Measurements from ENCODE around the gene CLEC10A. TPM values are rescaled to one million over a fixed set of nuclear protein-coding genes. Genes with fewer than 3 reads are reported as not detected.
A peak's percentile ranks its signal among the peaks of the same experiment; 100 is the strongest.

CLEC10A gene
- total and polyA plus RNA-seq, 2 donors (not counting 3 experiments of a cell fraction or from before 2014, with no cell fraction given) = 0.14 TPM; not detected in 1

DNA sequence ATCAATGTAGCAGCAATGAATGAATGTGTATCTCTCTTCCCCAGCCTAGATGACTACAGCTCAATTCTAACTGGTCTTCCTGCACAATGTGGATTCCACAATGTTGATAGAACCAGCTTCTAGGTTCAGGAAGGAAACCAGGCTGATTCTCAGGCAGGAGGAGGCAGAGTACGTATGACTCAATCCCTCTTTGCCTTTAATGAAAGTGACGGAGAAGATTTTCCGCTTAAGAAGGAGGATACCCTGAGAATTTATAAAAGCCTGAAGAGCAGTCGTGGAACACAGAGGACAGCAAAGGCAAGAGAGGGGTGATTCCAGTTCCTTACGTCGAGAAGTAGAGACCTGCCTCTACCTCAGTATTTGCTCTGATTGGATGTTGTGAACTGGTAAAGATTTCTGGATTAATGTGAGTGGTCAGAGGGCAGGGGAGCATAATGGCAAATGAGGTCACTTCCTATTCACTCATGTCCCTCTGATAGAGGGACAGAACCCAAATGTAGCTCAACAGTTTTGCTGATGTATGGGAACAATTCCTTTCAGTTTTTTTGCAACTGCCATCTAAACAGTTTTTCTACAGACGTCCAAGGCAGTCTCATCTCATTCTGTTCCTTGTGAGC is 21.1 kb downstream of the CLEC10A start:
- Histone ChIP-seq H3K9me1 (replicated peaks; ENCODE audit: control insufficient read depth, extremely low read depth, insufficient read depth, low read length) (no peaks in the 10 kb centered on the region), H3K27ac (ENCODE audit: insufficient read depth, low read depth, low read length) (peak overlapping the region; percentile 86), H3K27me3 (ENCODE audit: control insufficient read depth in 2 of 2, insufficient read depth in 2 of 2, low read length in 2 of 2) (no peaks in the 10 kb centered on the region), H3K9ac (replicated peaks; ENCODE audit: extremely low read depth, insufficient read depth, low read length) (peak overlapping the region; percentile 62), H3K4me2 (ENCODE audit: insufficient read depth, low read length) (peak overlapping the region; percentile 57), H3K4me1 (ENCODE audit: control insufficient read depth, extremely low read depth, insufficient read depth, low read length) (peaks cover 35% of the 10 kb centered on the region), H3K9me3 (replicated peaks; ENCODE audit: control insufficient read depth, insufficient read depth, low read length) (no peaks in the 10 kb centered on the region), H3K79me2 (ENCODE audit: control insufficient read depth, insufficient read depth, low read length) (no peaks in the 10 kb centered on the region), H2AFZ (ENCODE audit: low read depth, low read length) (no peak overlapping the region), H4K20me1 (replicated peaks; ENCODE audit: control insufficient read depth, extremely low read depth, insufficient read depth, low read length) (no peaks in the 10 kb centered on the region), H3K36me3 (ENCODE audit: control insufficient read depth in 2 of 2, extremely low read depth in 1 of 2, insufficient read depth in 2 of 2, low read length in 2 of 2) (no peaks in the 10 kb centered on the region), H3K4me3 (replicated peaks in 1 of 3; ENCODE audit: insufficient read depth in 1 of 3, low read depth in 1 of 3, low read length in 3 of 3) (peak overlapping the region in 1 of 3 experiments; percentile 6)
- TSS peak; percentile 92 for BruUV-seq (replicated peaks)
- CTCF ChIA-PET = interaction anchor here (0.6 to 3.5 kb wide), 6 partner anchors 10 to 78 kb away, joined by 3 to 23 read pairs (median 10); no protein-coding TSS in a partner anchor
- POLR2A ChIA-PET = interaction anchor here (0.6 to 1.0 kb wide), 3 partner anchors 73 to 550 kb away, joined by 4 to 9 read pairs (median 4); no protein-coding TSS in a partner anchor
- peak; percentile 96 for DNase-seq (ENCODE audit: low read depth, low spot score)
- intact Hi-C loops (cut with micrococcal nuclease) = no loop called here
- dilution Hi-C loops (cut with MboI; ENCODE audit: extremely low pct_ligation_motif_present, low sequenced_read_pairs) = no loop called here
- FAIRE-seq = peak; percentile 98
- peak; percentile 49 for TF ChIP-seq POLR2A (IDR thresholded peaks at IDR 0.05; ENCODE audit: low read depth, low read length)
- TF ChIP-seq EZH2 (IDR thresholded peaks at IDR 0.05; ENCODE audit: borderline replicate concordance, low read depth, low read length, severe bottlenecking) = no peak
- TF ChIP-seq FOS (IDR thresholded peaks at IDR 0.05; ENCODE audit: borderline replicate concordance, insufficient read depth, low read length) = peak; percentile 80
- TF ChIP-seq GATA2 (IDR thresholded peaks at IDR 0.05; ENCODE audit: insufficient read depth, insufficient read length, low read depth, low read length) = peak; percentile 65
- TF ChIP-seq, protein P1, sequence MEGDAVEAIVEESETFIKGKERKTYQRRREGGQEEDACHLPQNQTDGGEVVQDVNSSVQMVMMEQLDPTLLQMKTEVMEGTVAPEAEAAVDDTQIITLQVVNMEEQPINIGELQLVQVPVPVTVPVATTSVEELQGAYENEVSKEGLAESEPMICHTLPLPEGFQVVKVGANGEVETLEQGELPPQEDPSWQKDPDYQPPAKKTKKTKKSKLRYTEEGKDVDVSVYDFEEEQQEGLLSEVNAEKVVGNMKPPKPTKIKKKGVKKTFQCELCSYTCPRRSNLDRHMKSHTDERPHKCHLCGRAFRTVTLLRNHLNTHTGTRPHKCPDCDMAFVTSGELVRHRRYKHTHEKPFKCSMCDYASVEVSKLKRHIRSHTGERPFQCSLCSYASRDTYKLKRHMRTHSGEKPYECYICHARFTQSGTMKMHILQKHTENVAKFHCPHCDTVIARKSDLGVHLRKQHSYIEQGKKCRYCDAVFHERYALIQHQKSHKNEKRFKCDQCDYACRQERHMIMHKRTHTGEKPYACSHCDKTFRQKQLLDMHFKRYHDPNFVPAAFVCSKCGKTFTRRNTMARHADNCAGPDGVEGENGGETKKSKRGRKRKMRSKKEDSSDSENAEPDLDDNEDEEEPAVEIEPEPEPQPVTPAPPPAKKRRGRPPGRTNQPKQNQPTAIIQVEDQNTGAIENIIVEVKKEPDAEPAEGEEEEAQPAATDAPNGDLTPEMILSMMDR (IDR thresholded peaks at IDR 0.05; ENCODE audit: extremely low read depth in 1 of 2, insufficient read depth in 1 of 2, low read depth in 1 of 2, low read length in 2 of 2) = no peak
- TF ChIP-seq MYC (IDR thresholded peaks at IDR 0.05; ENCODE audit: low read depth, low read length) = no peak
- peak; percentile 62 for TF ChIP-seq POLR2AphosphoS5 (IDR thresholded peaks at IDR 0.05; ENCODE audit: insufficient read depth, low read depth, low read length)
- TF ChIP-seq JUN (IDR thresholded peaks at IDR 0.05; ENCODE audit: borderline replicate concordance, insufficient read depth, insufficient read length, low read depth) = peak; percentile 42
- TF ChIP-seq, protein P2, sequence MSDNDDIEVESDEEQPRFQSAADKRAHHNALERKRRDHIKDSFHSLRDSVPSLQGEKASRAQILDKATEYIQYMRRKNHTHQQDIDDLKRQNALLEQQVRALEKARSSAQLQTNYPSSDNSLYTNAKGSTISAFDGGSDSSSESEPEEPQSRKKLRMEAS (IDR thresholded peaks at IDR 0.05; ENCODE audit: insufficient read depth, insufficient read length) = no peak

Data from endothelial cell of umbilical vein (primary cell).